22Rv1 (cell line): Measurements from ENCODE around the gene DENND4B.

Source experiments
- H3K27ac ChIP-seq: fragments of 450-650 bp; 2 replicates; pipeline ENCODE4 v1.5.1; 2017
- ZFX ChIP-seq: fragments of 450-650 bp; IDR thresholded peaks from 2 replicates; pipeline ENCODE4 v1.6.1; 2017; ENCODE audit warnings: antibody characterized with exemption, borderline replicate concordance
- TF ChIP-seq, protein P1 (sequence below): fragments of 450-650 bp; IDR thresholded peaks from 2 replicates; pipeline ENCODE4 v1.5.1; 2017; ENCODE audit warnings: mild to moderate bottlenecking

Gene DENND4B, protein sequence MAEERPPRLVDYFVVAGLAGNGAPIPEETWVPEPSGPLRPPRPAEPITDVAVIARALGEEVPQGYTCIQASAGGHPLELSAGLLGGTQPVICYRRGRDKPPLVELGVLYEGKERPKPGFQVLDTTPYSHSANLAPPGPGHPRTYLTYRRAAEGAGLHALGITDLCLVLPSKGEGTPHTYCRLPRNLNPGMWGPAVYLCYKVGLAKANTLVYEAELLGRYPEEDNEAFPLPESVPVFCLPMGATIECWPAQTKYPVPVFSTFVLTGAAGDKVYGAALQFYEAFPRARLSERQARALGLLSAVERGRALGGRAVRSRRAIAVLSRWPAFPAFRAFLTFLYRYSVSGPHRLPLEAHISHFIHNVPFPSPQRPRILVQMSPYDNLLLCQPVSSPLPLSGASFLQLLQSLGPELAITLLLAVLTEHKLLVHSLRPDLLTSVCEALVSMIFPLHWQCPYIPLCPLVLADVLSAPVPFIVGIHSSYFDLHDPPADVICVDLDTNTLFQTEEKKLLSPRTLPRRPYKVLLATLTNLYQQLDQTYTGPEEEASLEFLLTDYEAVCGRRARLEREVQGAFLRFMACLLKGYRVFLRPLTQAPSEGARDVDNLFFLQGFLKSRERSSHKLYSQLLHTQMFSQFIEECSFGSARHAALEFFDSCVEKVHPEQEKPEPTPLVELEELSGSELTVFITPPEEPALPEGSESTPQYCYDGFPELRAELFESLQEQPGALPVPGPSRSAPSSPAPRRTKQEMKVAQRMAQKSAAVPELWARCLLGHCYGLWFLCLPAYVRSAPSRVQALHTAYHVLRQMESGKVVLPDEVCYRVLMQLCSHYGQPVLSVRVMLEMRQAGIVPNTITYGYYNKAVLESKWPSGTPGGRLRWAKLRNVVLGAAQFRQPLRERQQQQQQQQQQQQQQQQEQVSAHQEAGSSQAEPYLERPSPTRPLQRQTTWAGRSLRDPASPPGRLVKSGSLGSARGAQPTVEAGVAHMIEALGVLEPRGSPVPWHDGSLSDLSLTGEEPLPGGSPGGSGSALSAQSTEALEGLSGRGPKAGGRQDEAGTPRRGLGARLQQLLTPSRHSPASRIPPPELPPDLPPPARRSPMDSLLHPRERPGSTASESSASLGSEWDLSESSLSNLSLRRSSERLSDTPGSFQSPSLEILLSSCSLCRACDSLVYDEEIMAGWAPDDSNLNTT (N-terminal part only)

DNA sequence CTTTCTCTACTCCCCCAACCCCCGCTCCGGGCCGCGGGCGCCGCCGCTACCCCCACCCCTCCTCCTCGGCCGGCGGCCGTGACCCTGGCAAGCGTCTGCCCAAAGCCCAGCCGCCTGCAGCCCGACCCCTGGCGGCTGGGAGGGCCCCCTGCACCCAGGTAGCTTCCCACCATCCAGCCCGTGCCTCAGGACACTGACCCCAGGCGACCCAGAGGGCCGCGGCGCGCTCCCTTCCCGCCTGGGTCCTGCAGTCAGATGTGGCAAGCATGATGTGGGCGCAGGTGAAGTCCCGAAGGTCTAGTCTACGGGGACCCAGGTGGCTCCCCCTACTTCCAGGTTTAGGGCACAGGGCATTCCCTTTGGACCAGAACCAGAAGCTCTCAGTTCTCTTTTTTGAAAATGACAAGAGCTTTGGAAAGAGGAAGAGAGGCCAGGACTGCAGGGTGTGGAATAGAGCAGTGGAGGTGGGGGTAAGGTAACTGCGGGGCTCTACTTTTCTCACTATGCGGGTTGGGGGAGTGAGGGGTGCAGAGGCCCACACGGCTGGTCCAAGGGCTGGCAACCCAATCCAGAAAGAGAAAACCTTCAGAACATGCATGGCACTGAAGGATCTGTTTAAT is at the start of gene DENND4B:
DENND4B (minus strand) TSS at position 97 of the 620 bp plus-strand sequence. CDS start 2,344 bp downstream, outside the sequence.
- H3K27ac ChIP-seq, result peak within 1 kb of the TSS; percentile 95
- TF ChIP-seq, protein P1, sequence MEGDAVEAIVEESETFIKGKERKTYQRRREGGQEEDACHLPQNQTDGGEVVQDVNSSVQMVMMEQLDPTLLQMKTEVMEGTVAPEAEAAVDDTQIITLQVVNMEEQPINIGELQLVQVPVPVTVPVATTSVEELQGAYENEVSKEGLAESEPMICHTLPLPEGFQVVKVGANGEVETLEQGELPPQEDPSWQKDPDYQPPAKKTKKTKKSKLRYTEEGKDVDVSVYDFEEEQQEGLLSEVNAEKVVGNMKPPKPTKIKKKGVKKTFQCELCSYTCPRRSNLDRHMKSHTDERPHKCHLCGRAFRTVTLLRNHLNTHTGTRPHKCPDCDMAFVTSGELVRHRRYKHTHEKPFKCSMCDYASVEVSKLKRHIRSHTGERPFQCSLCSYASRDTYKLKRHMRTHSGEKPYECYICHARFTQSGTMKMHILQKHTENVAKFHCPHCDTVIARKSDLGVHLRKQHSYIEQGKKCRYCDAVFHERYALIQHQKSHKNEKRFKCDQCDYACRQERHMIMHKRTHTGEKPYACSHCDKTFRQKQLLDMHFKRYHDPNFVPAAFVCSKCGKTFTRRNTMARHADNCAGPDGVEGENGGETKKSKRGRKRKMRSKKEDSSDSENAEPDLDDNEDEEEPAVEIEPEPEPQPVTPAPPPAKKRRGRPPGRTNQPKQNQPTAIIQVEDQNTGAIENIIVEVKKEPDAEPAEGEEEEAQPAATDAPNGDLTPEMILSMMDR, result peak; percentile 100
- no peak for TF ChIP-seq ZFX

DNA sequence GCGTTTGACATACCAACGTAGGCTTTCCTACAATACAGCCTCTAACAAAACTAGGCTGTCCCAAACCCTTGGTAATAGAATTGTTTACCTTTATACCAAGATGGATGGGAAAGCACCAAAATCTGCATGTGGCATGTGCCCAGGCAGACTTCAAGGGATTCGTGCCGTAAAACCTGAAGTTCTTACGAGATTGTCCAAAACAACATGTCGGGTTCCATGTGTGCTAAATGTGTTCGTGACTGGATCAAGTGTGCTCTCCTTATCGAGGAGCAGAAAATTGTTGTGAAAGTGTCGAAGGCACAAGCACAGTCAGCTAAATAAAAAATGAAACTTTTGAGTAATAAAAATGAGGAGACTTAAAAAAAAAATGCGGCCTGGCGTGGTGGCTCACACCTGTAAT is 49.1 kb upstream of the DENND4B start:
- TF ChIP-seq, protein P1, result no peak
- TF ChIP-seq ZFX, result no peak
- H3K27ac ChIP-seq, result peak overlapping the region; percentile 45; the same call in 1 of the 2 replicates

DNA sequence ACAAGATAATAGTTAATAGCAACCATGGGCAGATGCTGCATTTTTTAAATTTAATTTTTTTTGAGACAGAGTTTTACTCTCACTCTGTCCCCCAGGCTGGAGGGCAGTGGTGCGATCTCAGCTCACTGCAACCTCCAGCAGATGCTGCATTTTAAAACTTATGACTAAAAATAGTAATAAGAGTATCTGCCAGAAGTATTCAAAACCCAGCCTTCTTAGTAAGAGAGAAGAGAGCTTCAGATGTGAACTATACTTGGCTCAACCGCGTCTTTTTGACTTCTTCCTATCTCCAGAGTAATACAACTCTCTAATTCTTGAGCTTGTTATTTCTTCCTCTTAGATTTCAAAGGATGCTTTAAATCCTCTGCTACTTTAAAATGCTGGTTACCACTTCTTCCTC is 48.7 kb upstream of the DENND4B start:
- no peak overlapping the region; the same call in 1 of the 2 replicates for H3K27ac ChIP-seq
- TF ChIP-seq, protein P1, result no peak
- no peak for TF ChIP-seq ZFX

DNA sequence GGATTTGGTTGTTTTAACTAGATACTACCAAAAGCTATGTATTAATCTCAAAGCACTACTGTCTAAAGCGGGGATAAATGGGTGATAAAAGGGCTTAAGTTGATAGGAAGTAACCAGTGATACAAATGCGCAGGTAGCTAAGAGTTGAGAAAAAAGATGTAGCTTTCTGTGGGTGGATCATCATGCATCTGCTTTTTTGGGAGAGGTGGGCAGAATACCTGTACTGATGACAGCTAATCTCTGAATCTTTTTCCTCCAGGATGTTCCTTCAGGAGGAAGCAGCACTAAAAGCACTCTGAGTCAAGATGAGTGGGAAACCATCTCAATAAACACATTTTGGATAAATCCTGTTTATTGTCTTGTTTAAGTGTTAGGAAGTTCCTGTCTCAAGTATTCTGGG is 45.3 kb upstream of the DENND4B start:
- peak overlapping the region; percentile 85 for H3K27ac ChIP-seq
- TF ChIP-seq, protein P1, result no peak
- TF ChIP-seq ZFX, result no peak

DNA sequence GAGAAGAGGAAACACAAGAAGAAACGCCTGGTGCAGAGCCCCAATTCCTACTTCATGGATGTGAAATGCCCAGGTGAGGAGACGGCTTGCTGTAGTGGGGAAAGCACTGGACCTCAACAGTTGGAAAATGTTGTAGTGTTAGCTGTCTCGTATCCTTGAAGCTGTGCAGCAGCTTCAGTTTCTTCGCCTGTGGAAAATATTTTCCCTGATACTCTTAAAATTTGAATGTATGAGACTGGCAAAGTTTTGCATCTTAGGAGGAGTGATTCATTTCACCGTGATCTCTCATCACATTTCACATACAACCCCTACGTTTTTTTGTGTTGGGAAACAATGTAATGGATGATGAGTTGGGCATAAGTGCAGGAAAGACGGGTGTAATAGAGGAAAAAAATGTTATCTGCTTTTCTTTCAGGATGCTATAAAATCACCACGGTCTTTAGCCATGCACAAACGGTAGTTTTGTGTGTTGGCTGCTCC is 44.7 kb upstream of the DENND4B start:
- TF ChIP-seq, protein P1, result no peak
- TF ChIP-seq ZFX, result no peak
- H3K27ac ChIP-seq, result peak overlapping the region; percentile 85

DNA sequence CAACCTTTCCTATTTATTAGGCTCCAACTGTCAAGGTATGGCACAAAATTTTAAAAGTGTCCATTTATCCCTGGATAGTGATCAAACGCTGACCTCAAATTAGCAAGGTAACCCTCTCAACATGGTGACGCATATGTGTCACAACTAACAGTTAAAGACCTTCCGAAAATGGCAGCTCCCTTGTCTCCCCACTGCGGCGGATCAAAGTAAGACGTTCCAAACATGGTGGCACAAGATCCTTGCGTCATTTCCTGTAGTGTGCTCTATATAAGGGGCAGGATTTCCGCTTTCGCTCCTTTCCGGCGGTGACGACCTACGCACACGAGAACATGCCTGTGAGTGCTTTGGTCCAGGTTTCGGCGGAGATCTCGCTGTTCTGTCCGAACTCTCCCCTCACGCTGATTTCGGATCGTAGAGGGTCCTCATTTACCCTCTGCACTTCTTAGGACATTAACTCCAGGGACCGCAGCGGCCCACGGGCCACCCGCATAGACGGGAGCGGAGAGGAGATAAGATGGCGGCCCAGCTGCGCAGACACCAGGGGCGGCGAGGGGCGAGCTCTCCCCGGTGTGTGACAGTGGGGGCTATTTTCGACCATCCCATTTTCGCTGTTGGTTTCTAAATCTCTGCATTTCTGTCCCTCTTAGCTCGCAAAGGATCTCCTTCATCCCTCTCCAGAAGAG is 44.1 kb upstream of the DENND4B start, which contains the start of gene RPS27:
RPS27 (plus strand) TSS at position 295 of the 683 bp plus-strand sequence; CDS start at position 330, 35 bp downstream.
- TF ChIP-seq ZFX, result no peak
- TF ChIP-seq, protein P1, result no peak
- peak within 1 kb of the TSS; percentile 85 for H3K27ac ChIP-seq
